ENCODE data around the gene MYBPC3. TPM values are rescaled to one million over a fixed set of nuclear protein-coding genes. Genes with fewer than 3 reads are reported as not detected.
"Not testable (repeated sequence)": the region's sequence is repeated elsewhere in the genome, so short reads cannot be mapped to it uniquely, and the experiment has no call there.

Gene MYBPC3
- total RNA-seq, 1 donor from 2014 or later = not detected

DNA sequence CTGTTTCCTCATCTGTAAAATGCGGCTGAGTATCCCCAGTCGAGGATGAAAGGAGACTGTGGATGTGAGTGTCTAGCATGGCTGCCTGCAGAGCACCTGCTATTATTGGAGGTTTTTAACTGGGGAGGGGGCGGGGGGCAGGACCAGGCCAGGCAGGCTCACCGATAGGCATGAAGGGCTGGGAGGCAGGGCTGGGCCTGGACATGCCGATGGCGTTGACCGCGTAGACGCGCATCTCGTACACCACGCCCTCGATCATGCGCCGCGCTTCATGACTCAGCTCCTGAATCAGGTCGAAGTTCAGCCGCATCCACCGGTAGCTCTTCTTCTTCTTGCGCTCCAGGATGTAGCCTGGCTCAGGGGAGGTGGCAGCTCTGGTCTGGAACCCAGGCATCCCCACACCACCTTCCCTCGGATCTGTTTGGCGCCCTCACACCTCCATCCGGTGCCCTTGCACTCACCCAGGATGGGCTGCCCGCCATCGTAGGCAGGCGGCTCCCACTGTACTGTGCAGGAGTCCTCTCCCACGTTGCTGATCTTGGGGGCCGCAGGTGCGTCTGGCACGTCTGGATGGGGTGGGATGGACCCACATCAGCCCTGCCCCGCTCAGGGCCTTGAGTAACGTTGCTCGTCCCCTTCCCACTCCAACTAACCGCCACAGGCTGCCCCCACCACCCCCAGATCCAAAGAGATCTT lies 15.1 kb downstream of the MYBPC3 start:
- no peak overlapping the region for H3K4me3 ChIP-seq
- no peaks in the 10 kb centered on the region for H3K4me1 ChIP-seq
- H3K27me3 ChIP-seq = no peaks in the 10 kb centered on the region
- no peaks in the 10 kb centered on the region for H3K36me3 ChIP-seq
- no peak overlapping the region for H3K27ac ChIP-seq
- intact Hi-C loops (cut with DNase I) = no loop called here
- no peak for DNase-seq (ENCODE audit: extremely low spot score in 2 of 2)
- H3K9me3 ChIP-seq = no peaks in the 10 kb centered on the region
- TF ChIP-seq POLR2AphosphoS5 (IDR thresholded peaks at IDR 0.05; ENCODE audit: insufficient read depth in 1 of 2, low read depth in 1 of 2) (no peak), POLR2A (IDR thresholded peaks at IDR 0.05) (no peak)
- TF ChIP-seq, protein P1, sequence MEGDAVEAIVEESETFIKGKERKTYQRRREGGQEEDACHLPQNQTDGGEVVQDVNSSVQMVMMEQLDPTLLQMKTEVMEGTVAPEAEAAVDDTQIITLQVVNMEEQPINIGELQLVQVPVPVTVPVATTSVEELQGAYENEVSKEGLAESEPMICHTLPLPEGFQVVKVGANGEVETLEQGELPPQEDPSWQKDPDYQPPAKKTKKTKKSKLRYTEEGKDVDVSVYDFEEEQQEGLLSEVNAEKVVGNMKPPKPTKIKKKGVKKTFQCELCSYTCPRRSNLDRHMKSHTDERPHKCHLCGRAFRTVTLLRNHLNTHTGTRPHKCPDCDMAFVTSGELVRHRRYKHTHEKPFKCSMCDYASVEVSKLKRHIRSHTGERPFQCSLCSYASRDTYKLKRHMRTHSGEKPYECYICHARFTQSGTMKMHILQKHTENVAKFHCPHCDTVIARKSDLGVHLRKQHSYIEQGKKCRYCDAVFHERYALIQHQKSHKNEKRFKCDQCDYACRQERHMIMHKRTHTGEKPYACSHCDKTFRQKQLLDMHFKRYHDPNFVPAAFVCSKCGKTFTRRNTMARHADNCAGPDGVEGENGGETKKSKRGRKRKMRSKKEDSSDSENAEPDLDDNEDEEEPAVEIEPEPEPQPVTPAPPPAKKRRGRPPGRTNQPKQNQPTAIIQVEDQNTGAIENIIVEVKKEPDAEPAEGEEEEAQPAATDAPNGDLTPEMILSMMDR (IDR thresholded peaks at IDR 0.05) = no peak

DNA sequence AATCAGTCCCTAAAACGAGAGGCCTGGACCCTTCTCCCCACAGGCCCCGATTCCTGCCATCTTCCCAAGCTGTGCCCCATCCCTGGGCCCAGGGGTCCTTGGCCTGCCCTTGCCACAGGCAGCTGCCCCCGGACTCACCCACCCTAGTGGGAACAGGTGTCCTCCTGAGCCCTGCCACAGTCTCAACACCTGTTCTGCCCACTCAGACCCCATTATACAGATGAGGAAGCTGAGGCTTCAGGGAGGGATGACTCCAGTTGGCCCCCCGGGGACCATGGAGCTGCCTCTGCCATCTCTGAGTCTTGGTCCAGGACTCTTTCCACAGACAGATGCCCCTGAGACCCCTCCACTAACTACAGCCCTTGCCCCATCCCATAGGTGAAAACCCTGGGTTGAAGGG lies 15.9 kb downstream of the MYBPC3 start:
- H3K27me3 ChIP-seq = no peaks in the 10 kb centered on the region
- no peak overlapping the region for H3K4me3 ChIP-seq
- no peaks in the 10 kb centered on the region for H3K36me3 ChIP-seq
- TF ChIP-seq POLR2A (IDR thresholded peaks at IDR 0.05) = no peak
- TF ChIP-seq POLR2AphosphoS5 (IDR thresholded peaks at IDR 0.05; ENCODE audit: insufficient read depth in 1 of 2, low read depth in 1 of 2) = no peak
- TF ChIP-seq, protein P1 (IDR thresholded peaks at IDR 0.05) = no peak
- intact Hi-C loops (cut with DNase I) = no loop called here
- H3K9me3 ChIP-seq = no peaks in the 10 kb centered on the region
- H3K4me1 ChIP-seq = no peaks in the 10 kb centered on the region
- H3K27ac ChIP-seq = no peak overlapping the region
- no peak for DNase-seq (ENCODE audit: extremely low spot score in 2 of 2)

DNA sequence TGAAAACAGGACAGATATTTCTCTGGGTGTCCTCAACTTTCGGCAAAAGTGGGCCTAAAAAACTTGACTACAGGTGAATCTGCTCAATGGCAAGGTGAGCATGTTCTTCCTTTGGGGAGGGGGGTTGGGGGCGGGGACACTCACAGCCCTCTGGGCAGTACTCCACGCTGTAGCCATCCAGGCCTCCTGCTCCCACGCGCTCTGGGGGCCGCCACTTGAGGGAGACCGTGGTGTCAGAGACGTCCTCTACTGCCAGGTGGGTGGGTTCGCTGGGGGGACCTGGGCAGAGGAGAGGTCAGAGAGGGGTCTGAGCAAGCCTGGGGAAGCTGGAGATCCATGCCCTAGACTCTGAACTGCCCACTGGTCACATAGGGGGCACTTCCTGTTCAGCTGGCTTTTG lies 16.8 kb downstream of the MYBPC3 start:
- H3K9me3 ChIP-seq = no peaks in the 10 kb centered on the region
- no peak overlapping the region for H3K4me3 ChIP-seq
- intact Hi-C loops (cut with DNase I) = no loop called here
- no peak for DNase-seq (ENCODE audit: extremely low spot score in 2 of 2)
- H3K4me1 ChIP-seq = no peaks in the 10 kb centered on the region
- no peak for TF ChIP-seq POLR2A (IDR thresholded peaks at IDR 0.05)
- no peak for TF ChIP-seq POLR2AphosphoS5 (IDR thresholded peaks at IDR 0.05; ENCODE audit: insufficient read depth in 1 of 2, low read depth in 1 of 2)
- TF ChIP-seq, protein P1 (IDR thresholded peaks at IDR 0.05) = no peak
- H3K27me3 ChIP-seq = no peaks in the 10 kb centered on the region
- H3K27ac ChIP-seq = no peak overlapping the region
- H3K36me3 ChIP-seq = no peaks in the 10 kb centered on the region

DNA sequence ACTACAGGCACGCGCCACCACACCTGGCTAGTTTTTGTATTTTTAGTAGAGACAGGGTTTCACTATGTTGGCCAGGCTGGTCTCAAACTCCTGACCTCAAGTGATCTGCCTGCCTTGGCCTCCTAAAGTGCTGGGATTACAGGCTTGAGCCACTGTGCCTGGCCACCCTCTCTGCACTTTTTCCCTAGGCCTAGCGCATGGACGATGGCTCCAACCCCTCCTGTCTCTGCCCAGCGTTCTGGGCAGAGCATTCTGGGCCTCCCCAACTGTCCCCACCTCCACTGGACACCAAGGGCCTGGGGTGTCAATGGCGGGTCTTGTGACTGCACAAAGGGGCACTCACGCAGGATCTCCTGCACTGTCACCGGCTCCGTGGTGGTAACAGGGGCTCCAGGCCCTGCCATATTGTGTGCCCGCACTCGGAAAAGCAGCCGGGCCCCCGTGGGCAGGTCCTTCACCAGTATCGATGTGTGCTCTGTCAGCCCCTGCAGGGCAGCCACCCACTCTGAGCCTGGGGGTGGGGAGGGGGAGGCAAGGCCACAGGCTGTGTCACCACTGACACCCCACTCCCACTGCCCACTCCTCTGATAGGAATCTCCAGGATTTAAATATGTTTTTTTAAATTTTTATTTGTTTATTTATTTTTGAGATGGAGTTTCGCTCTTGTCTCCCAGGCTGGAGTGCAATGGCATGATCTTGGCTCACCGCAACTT lies 17.6 kb downstream of the MYBPC3 start:
- H3K9me3 ChIP-seq; H3K27me3 ChIP-seq; H3K4me3 ChIP-seq; DNase-seq (ENCODE audit: extremely low spot score in 2 of 2); H3K36me3 ChIP-seq; H3K27ac ChIP-seq; intact Hi-C loops (cut with DNase I); H3K4me1 ChIP-seq: not testable (repeated sequence)

DNA sequence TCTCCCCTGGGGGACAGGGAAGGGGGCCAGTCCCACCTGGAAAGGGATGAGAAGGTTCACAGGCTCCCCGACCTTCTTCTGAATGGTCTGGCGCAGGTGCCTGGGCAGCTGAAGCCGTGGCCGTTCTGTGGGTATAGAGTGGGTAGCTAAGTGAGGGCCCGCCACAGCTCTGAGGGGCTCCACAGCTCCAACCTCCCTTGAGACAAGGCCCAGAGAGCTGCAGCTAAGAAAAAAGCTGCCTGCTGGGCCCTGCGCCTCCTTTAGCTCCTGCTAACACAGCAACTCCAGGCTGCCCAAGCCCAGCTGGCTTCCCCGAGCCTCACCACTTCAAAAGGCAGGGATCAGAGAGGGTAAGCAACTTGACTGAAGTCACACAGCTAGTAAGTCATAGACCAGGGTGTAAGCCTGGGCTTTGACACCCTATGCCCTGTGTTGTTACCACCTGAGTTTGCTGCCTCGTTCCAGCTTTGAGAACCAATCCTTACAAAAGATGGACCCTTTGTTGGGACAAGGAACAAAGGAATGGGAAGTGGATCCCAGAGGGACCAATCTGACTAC lies 18.5 kb downstream of the MYBPC3 start:
- H3K27ac ChIP-seq = no peak overlapping the region
- H3K4me1 ChIP-seq = peaks cover 13% of the 10 kb centered on the region
- intact Hi-C loops (cut with DNase I) = no loop called here
- no peaks in the 10 kb centered on the region for H3K27me3 ChIP-seq
- no peaks in the 10 kb centered on the region for H3K9me3 ChIP-seq
- TF ChIP-seq POLR2AphosphoS5 (IDR thresholded peaks at IDR 0.05; ENCODE audit: insufficient read depth in 1 of 2, low read depth in 1 of 2) (no peak), POLR2A (IDR thresholded peaks at IDR 0.05) (no peak)
- TF ChIP-seq, protein P1 (IDR thresholded peaks at IDR 0.05) = no peak
- H3K36me3 ChIP-seq = peaks cover 0 to 14% of the 10 kb centered on the region in 2 donors
- H3K4me3 ChIP-seq = no peak overlapping the region
- no peak for DNase-seq (ENCODE audit: extremely low spot score in 2 of 2)

Measured in vagina (tissue), 2 donors.